Measurements from ENCODE around the gene CDH22. TPM values are rescaled to one million over a fixed set of nuclear protein-coding genes. Genes with fewer than 3 reads are reported as not detected.

The CDH22 gene
- total RNA-seq, 1 experiment from 2014 or later: not detected

- no peak overlapping the region for H3K4me3 Mint-ChIP-seq (ENCODE audit: unreplicated experiment)
- H3K9me3 Mint-ChIP-seq (ENCODE audit: unreplicated experiment): no peaks in the 10 kb centered on the region
- H3K27ac Mint-ChIP-seq (ENCODE audit: low read depth, unreplicated experiment): no peak overlapping the region
- ChIA-PET POLR2A (no interaction called here), CTCF (interaction anchor here (0.5 to 1.5 kb wide), 7 partner anchors 14 to 1145 kb away, joined by 3 to 7 read pairs (median 5); no protein-coding TSS in a partner anchor)
- BruUV-seq (replicated peaks): no TSS peak
- intact Hi-C loops (cut with micrococcal nuclease): no loop called here
- no peak for DNase-seq (ENCODE audit: unreplicated experiment)
- H3K36me3 Mint-ChIP-seq (ENCODE audit: insufficient read depth, unreplicated experiment): no peaks in the 10 kb centered on the region
- TF ChIP-seq, protein P1, sequence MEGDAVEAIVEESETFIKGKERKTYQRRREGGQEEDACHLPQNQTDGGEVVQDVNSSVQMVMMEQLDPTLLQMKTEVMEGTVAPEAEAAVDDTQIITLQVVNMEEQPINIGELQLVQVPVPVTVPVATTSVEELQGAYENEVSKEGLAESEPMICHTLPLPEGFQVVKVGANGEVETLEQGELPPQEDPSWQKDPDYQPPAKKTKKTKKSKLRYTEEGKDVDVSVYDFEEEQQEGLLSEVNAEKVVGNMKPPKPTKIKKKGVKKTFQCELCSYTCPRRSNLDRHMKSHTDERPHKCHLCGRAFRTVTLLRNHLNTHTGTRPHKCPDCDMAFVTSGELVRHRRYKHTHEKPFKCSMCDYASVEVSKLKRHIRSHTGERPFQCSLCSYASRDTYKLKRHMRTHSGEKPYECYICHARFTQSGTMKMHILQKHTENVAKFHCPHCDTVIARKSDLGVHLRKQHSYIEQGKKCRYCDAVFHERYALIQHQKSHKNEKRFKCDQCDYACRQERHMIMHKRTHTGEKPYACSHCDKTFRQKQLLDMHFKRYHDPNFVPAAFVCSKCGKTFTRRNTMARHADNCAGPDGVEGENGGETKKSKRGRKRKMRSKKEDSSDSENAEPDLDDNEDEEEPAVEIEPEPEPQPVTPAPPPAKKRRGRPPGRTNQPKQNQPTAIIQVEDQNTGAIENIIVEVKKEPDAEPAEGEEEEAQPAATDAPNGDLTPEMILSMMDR (IDR thresholded peaks at IDR 0.05; ENCODE audit: unreplicated experiment): no peak
- H3K4me1 Mint-ChIP-seq (ENCODE audit: insufficient read depth, unreplicated experiment): no peaks in the 10 kb centered on the region
- peaks cover 46% of the 10 kb centered on the region for H3K27me3 Mint-ChIP-seq (ENCODE audit: insufficient read depth, unreplicated experiment)
These were observed 151.2 kb downstream of the CDH22 start for GRCh38 chr20:46157076-46157592.

- no TSS peak for BruUV-seq (replicated peaks)
- intact Hi-C loops (cut with micrococcal nuclease): no loop called here
- no peak overlapping the region for H3K27ac Mint-ChIP-seq (ENCODE audit: low read depth, unreplicated experiment)
- POLR2A ChIA-PET: no interaction called here
- H3K9me3 Mint-ChIP-seq (ENCODE audit: unreplicated experiment): no peaks in the 10 kb centered on the region
- CTCF ChIA-PET: interaction anchor here (0.6 to 1.7 kb wide), 3 partner anchors 10 to 193 kb away, joined by 6 to 7 read pairs (median 7); no protein-coding TSS in a partner anchor
- no peak overlapping the region for H3K4me3 Mint-ChIP-seq (ENCODE audit: unreplicated experiment)
- DNase-seq (ENCODE audit: unreplicated experiment): no peak
- no peaks in the 10 kb centered on the region for H3K36me3 Mint-ChIP-seq (ENCODE audit: insufficient read depth, unreplicated experiment)
- TF ChIP-seq, protein P1 (IDR thresholded peaks at IDR 0.05; ENCODE audit: unreplicated experiment): no peak
- H3K27me3 Mint-ChIP-seq (ENCODE audit: insufficient read depth, unreplicated experiment): peaks cover 36% of the 10 kb centered on the region
- no peaks in the 10 kb centered on the region for H3K4me1 Mint-ChIP-seq (ENCODE audit: insufficient read depth, unreplicated experiment)
These were observed 152.2 kb downstream of the CDH22 start for GRCh38 chr20:46156065-46156464.

DNA sequence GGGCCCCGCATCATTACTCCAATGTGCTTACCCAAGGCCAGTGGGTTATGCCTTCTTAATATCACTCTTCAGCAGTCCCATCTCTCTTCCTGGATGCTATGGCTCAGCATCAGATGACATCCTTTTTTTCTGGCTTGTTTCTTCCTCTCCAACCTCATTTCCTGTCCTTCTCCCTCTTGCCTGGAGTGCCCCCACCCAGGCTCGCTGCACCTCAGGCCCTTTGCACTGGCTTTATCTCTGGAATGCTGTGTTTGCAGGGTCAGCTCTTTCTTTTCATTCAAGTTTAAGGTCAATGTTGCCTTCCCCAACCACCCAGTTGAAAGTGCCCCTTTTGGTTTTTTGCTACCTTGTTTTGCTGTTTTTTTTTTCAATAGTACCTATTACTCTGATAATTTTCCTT is 153.5 kb downstream of the CDH22 start:
- no peak overlapping the region for H3K4me3 Mint-ChIP-seq (ENCODE audit: unreplicated experiment)
- H3K27ac Mint-ChIP-seq (ENCODE audit: low read depth, unreplicated experiment): no peak overlapping the region
- ChIA-PET POLR2A (interaction anchor here (0.7 kb wide), 1 partner anchor 52 kb away, joined by 3 read pairs; no protein-coding TSS in a partner anchor), CTCF (interaction anchor here (0.7 to 1.7 kb wide), 2 partner anchors 22 to 297 kb away, joined by 3 to 7 read pairs; no protein-coding TSS in a partner anchor)
- intact Hi-C loops (cut with micrococcal nuclease): no loop called here
- no peaks in the 10 kb centered on the region for H3K9me3 Mint-ChIP-seq (ENCODE audit: unreplicated experiment)
- H3K27me3 Mint-ChIP-seq (ENCODE audit: insufficient read depth, unreplicated experiment): peaks cover 24% of the 10 kb centered on the region
- no peaks in the 10 kb centered on the region for H3K4me1 Mint-ChIP-seq (ENCODE audit: insufficient read depth, unreplicated experiment)
- BruUV-seq (replicated peaks): no TSS peak
- DNase-seq (ENCODE audit: unreplicated experiment): no peak
- H3K36me3 Mint-ChIP-seq (ENCODE audit: insufficient read depth, unreplicated experiment): no peaks in the 10 kb centered on the region
- TF ChIP-seq, protein P1 (IDR thresholded peaks at IDR 0.05; ENCODE audit: unreplicated experiment): no peak

DNA sequence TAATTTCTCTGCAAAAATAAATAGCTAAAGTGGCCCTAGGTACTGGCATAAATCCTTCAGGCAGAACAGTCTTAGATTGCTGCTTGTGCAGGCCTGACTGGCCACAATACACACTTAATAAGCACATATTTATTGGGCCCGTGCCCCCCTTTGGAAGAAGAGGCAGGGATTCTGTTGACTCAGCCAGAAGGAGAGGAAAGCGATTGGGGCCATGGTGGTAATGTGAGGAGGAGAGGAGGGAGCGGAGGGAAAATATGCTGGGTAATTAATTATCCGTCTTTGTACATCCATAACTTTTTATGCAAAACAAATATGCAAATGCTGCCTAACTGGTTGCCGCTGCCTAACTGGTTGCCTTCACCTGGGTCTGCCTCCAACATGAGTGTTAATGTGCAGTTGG is 154.0 kb downstream of the CDH22 start:
- TF ChIP-seq, protein P1 (IDR thresholded peaks at IDR 0.05; ENCODE audit: unreplicated experiment): no peak
- no peak for DNase-seq (ENCODE audit: unreplicated experiment)
- Mint-ChIP-seq H3K9me3 (ENCODE audit: unreplicated experiment) (no peaks in the 10 kb centered on the region), H3K4me3 (ENCODE audit: unreplicated experiment) (no peak overlapping the region), H3K36me3 (ENCODE audit: insufficient read depth, unreplicated experiment) (no peaks in the 10 kb centered on the region), H3K27me3 (ENCODE audit: insufficient read depth, unreplicated experiment) (peaks cover 19% of the 10 kb centered on the region), H3K4me1 (ENCODE audit: insufficient read depth, unreplicated experiment) (no peaks in the 10 kb centered on the region), H3K27ac (ENCODE audit: low read depth, unreplicated experiment) (no peak overlapping the region)
- POLR2A ChIA-PET: no interaction called here
- no TSS peak for BruUV-seq (replicated peaks)
- CTCF ChIA-PET: interaction anchor here (0.7 to 1.1 kb wide), 2 partner anchors 166 to 298 kb away, joined by 3 read pairs; no protein-coding TSS in a partner anchor
- intact Hi-C loops (cut with micrococcal nuclease): no loop called here
